GM12878 (cell line): ENCODE measurements around the gene DTX1. TPM values are rescaled to one million over a fixed set of nuclear protein-coding genes. Genes with fewer than 3 reads are reported as not detected.

Source experiments
- ATAC-seq: fragments of 200-7000 bp; cut with Tn5 transposase; 3 replicates; pipeline ENCODE4 v1.9.1; 2020; ENCODE audit warnings: mild to moderate bottlenecking, moderate library complexity
- BruUV-seq: library from RNA; stranded (reverse); fragments of 400-500 nt; replicated peaks from 2 replicates; lab custom pipeline; 2021; lab: Mats Ljungman, UMichigan
- CTCF ChIA-PET: fragments of 300-600 bp; sonication (Branson Sonifier 250); formaldehyde crosslinking; extraction: SDS; loops from one replicate; lab custom pipeline; 2021; ENCODE audit warnings: inconsistent platforms; lab: Yijun Ruan, JAX
- POLR2A ChIA-PET: fragments of 350-600 bp; formaldehyde crosslinking; extraction: SDS; loops from one replicate; lab custom pipeline; 2021; ENCODE audit warnings: inconsistent platforms; lab: Charles Lee
- RAD21 ChIA-PET: fragments of 300-600 bp; sonication (Branson Sonifier 250); formaldehyde crosslinking; loops from one replicate; lab custom pipeline; 2023; ENCODE audit warnings: antibody characterized with exemption; ENCODE audit not compliant: unreplicated experiment; lab: Charles Lee
- SMC1A ChIA-PET: fragments of 300-600 bp; sonication (Branson Sonifier 250); formaldehyde crosslinking; loops from one replicate; lab custom pipeline; 2023; ENCODE audit not compliant: unreplicated experiment, uncharacterized antibody; lab: Charles Lee
- DNase-seq: peaks from one replicate; pipeline ENCODE4 v3.0.0-alpha.2; 2011; ENCODE audit warnings: low read depth, low spot score
- FAIRE-seq: peaks from 3 replicates; lab custom pipeline; 2011; peaks lifted over from hg19 to GRCh38; lab: Jason Lieb, UNC
- H2AFZ ChIP-seq: 2 replicates; pipeline ENCODE4 v1.6.0; 2011; ENCODE audit warnings: low read depth, low read length, control low read depth; ENCODE audit not compliant: control insufficient read depth
- H3K27ac ChIP-seq: 2 replicates; pipeline ENCODE4 v1.5.1; 2011; ENCODE audit warnings: control low read depth; ENCODE audit not compliant: control insufficient read depth, insufficient read depth
- H3K27me3 ChIP-seq, 2 experiments: replicated peaks in 1 of 2; 2 replicates each; pipeline versions ENCODE4 v1.6.0 to v1.6.1; 2011; ENCODE audit warnings: low read length in 1 of 2; ENCODE audit not compliant: control insufficient read depth in 2 of 2, insufficient read depth in 2 of 2
- H3K36me3 ChIP-seq, 2 experiments: 2 replicates each; pipeline ENCODE4 v1.5.1; 2011; ENCODE audit warnings: low read length in 1 of 2; ENCODE audit not compliant: control insufficient read depth in 2 of 2, insufficient read depth in 2 of 2
- H3K4me1 ChIP-seq: 2 replicates; pipeline ENCODE4 v1.6.1; 2011; ENCODE audit warnings: mild to moderate bottlenecking, low read length, moderate library complexity, mixed read lengths; ENCODE audit not compliant: control insufficient read depth, insufficient read depth
- H3K4me2 ChIP-seq: 2 replicates; pipeline ENCODE4 v1.6.0; 2011; ENCODE audit warnings: control low read depth; ENCODE audit not compliant: control insufficient read depth, insufficient read depth
- H3K4me3 ChIP-seq: fragments of 200-600 bp; sonication (generic); 2 replicates; pipeline ENCODE4 v1.5.1; 2016
- H3K79me2 ChIP-seq: 2 replicates; pipeline ENCODE4 v1.6.0; 2011; ENCODE audit warnings: low read length; ENCODE audit not compliant: control insufficient read depth, insufficient read depth
- H3K9ac ChIP-seq: 2 replicates; pipeline ENCODE4 v1.8.0; 2011; ENCODE audit warnings: low read length, control low read depth, mixed read lengths; ENCODE audit not compliant: control insufficient read depth, insufficient read depth
- H3K9me3 ChIP-seq: replicated peaks from 3 replicates; pipeline ENCODE4 v1.5.1; 2011; ENCODE audit warnings: mild to moderate bottlenecking, low read length; ENCODE audit not compliant: control insufficient read depth, insufficient read depth
- H4K20me1 ChIP-seq: 2 replicates; pipeline ENCODE4 v1.6.0; 2011; ENCODE audit not compliant: control insufficient read depth, insufficient read depth
- BACH1 ChIP-seq: fragments of 450-650 bp; IDR thresholded peaks from 2 replicates; pipeline ENCODE4 v1.6.1; 2017; ENCODE audit warnings: mild to moderate bottlenecking, borderline replicate concordance
- EED ChIP-seq: sonication (generic); IDR thresholded peaks from 2 replicates; pipeline ENCODE4 v1.6.1; 2016; ENCODE audit warnings: antibody characterized with exemption, low read depth
- EP300 ChIP-seq, 2 experiments: fragments of 150-350 bp in 1 of 2; IDR thresholded peaks; 2 replicates each; pipeline ENCODE4 v1.6.1; 2011 to 2012; ENCODE audit warnings: low read depth in 2 of 2, low read length in 2 of 2, borderline replicate concordance in 1 of 2, improper control_type of control experiment in 1 of 2, inconsistent platforms in 1 of 2; ENCODE audit not compliant: control insufficient read depth in 1 of 2
- HDGF ChIP-seq: fragments of 450-650 bp; IDR thresholded peaks from 2 replicates; pipeline ENCODE4 v1.6.1; 2016; ENCODE audit warnings: antibody characterized with exemption
- IRF4 ChIP-seq: IDR thresholded peaks from 2 replicates; pipeline ENCODE4 v1.6.1; 2011; ENCODE audit warnings: low read depth, low read length
- MTA2 ChIP-seq: fragments of 450-650 bp; IDR thresholded peaks from 2 replicates; pipeline ENCODE4 v1.6.1; 2016; ENCODE audit warnings: low read depth, mild to moderate bottlenecking, moderate library complexity
- NFYA ChIP-seq: IDR thresholded peaks from 2 replicates; pipeline ENCODE4 v1.6.1; 2011; ENCODE audit warnings: low read depth, mild to moderate bottlenecking, low read length, improper control_type of control experiment, borderline replicate concordance
- RBBP5 ChIP-seq: fragments of 200-600 bp; sonication (generic); conservative IDR thresholded peaks from 2 replicates; pipeline ENCODE4 v1.6.1; 2016
- RELA ChIP-seq: fragments of 450-650 bp; IDR thresholded peaks from 2 replicates; pipeline ENCODE4 v1.8.0; 2014; ENCODE audit warnings: borderline replicate concordance; ENCODE audit not compliant: partially characterized antibody
- RUNX3 ChIP-seq: IDR thresholded peaks from 2 replicates; pipeline ENCODE4 v1.6.1; 2012; ENCODE audit warnings: low read length, inconsistent platforms
- SREBF2 ChIP-seq: IDR thresholded peaks from 2 replicates; pipeline ENCODE4 v1.6.1; 2012; ENCODE audit warnings: mild to moderate bottlenecking, low read length
- SRF ChIP-seq, 2 experiments: IDR thresholded peaks; 2 replicates each; pipeline ENCODE4 v1.6.1; 2011; ENCODE audit warnings: low read depth in 2 of 2, low read length in 2 of 2, mild to moderate bottlenecking in 1 of 2, moderate library complexity in 1 of 2
- STAT3 ChIP-seq: IDR thresholded peaks from 2 replicates; pipeline ENCODE4 v1.6.1; 2011; ENCODE audit warnings: low read depth, low read length, improper control_type of control experiment
- WGBS: methylation state at CpG from one replicate; pipeline ENCODE4 v1.1.6; 2016; ENCODE audit warnings: low lambda C conversion rate; ENCODE audit not compliant: insufficient replicate concordance, insufficient coverage; ENCODE audit errors: missing lambda C conversion rate; 5-methylcytosine and 5-hydroxymethylcytosine counted together
- in situ Hi-C: fragments of 300-500 bp; cut with MboI; formaldehyde crosslinking; loops from 9 replicates; pipeline ENCODE4 v1.14.3; 2018; ENCODE audit warnings: mixed read lengths
- intact Hi-C: fragments of 100-400 bp; cut with micrococcal nuclease; formaldehyde crosslinking; loops from one replicate; pipeline ENCODE4 v1.14.2; 2022; ENCODE audit not compliant: unreplicated experiment
- polyA plus RNA-seq, 11 experiments: library from polyadenylated mRNA; depleted of rRNA in 4 of 11; unstranded in 6 of 11; stranded (reverse) in 5 of 11; fragments of >200 nt; fragmentation: Nextera tagmentation in 4 of 11; fragmentation: Illumina TruSeq in 1 of 11; extraction: Ambion mirVana in 4 of 11; extraction: Trizol in 1 of 11; gene quantifications; 1 replicate in 1 of 11; 2 replicates in 10 of 11; pipeline versions ENCODE4 v1.2.1 to v1.2.3, GENCODE V29; 2011 to 2016; ENCODE audit warnings: inconsistent platforms in 2 of 11, missing spikeins in 2 of 11, low read depth in 1 of 11
- total RNA-seq, 4 experiments: library from RNA; depleted of rRNA in 3 of 4; stranded (reverse); fragments of >200 nt in 3 of 4; fragmentation: Illumina TruSeq in 1 of 4; extraction: Trizol in 1 of 4; gene quantifications; 2 replicates each; pipeline versions ENCODE4 v1.2.1 to v1.2.3, GENCODE V29; 2013 to 2021
- TF ChIP-seq, protein P1 (sequence below): IDR thresholded peaks from 2 replicates; pipeline ENCODE4 v1.6.1; 2012; ENCODE audit warnings: mild to moderate bottlenecking, low read depth, low read length

Gene DTX1
- total and polyA plus RNA-seq, 10 of the 15 experiments (the other 5 are each of a cell fraction or from before 2014, with no cell fraction given) = 0.09 to 2.8 (median 0.66) TPM

DNA sequence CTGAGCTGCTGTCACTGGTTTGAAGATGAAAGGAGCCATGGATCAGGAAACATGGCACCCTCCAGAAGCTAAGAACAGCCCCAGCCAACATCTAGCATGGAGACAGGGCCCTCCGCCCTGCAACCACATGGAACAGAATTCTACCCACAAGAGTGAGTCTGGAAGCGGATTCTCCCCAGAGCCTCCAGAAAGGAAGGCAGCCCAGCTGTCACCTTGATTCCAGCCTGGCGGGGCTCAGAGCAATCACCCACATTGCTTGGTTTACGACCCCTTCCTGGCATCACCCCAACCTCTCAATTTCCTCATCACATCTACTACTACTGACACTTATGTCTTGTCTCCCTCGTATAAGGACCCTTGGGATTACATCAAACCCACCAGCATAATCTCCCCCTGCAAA lies 39.7 kb upstream of the DTX1 start:
- peaks cover 0 to 3% of the 10 kb centered on the region in 2 experiments; a peak in 2 of 4 replicates for H3K27me3 ChIP-seq
- H4K20me1 ChIP-seq = no peaks in the 10 kb centered on the region
- 73% methylated on average over 5 of the region's 5 CpGs for WGBS
- in situ Hi-C loops = no loop called here
- no peak overlapping the region for H3K4me3 ChIP-seq
- DNase-seq = no peak
- BruUV-seq = no TSS peak
- H3K9me3 ChIP-seq = no peaks in the 10 kb centered on the region
- no peak overlapping the region for H3K4me2 ChIP-seq
- TF ChIP-seq IRF4 = no peak
- TF ChIP-seq RUNX3 = no peak
- no peak for TF ChIP-seq RBBP5
- no peak for TF ChIP-seq SREBF2
- no peak for TF ChIP-seq NFYA
- no peak for TF ChIP-seq STAT3
- no peak for TF ChIP-seq RELA
- TF ChIP-seq SRF (IDR thresholded peaks at IDR 0.05; ENCODE audit: low read depth in 2 of 2, low read length in 2 of 2) = no peak
- no peak for TF ChIP-seq MTA2
- TF ChIP-seq EED = no peak
- TF ChIP-seq BACH1 = no peak
- TF ChIP-seq HDGF = no peak
- TF ChIP-seq, protein P1, sequence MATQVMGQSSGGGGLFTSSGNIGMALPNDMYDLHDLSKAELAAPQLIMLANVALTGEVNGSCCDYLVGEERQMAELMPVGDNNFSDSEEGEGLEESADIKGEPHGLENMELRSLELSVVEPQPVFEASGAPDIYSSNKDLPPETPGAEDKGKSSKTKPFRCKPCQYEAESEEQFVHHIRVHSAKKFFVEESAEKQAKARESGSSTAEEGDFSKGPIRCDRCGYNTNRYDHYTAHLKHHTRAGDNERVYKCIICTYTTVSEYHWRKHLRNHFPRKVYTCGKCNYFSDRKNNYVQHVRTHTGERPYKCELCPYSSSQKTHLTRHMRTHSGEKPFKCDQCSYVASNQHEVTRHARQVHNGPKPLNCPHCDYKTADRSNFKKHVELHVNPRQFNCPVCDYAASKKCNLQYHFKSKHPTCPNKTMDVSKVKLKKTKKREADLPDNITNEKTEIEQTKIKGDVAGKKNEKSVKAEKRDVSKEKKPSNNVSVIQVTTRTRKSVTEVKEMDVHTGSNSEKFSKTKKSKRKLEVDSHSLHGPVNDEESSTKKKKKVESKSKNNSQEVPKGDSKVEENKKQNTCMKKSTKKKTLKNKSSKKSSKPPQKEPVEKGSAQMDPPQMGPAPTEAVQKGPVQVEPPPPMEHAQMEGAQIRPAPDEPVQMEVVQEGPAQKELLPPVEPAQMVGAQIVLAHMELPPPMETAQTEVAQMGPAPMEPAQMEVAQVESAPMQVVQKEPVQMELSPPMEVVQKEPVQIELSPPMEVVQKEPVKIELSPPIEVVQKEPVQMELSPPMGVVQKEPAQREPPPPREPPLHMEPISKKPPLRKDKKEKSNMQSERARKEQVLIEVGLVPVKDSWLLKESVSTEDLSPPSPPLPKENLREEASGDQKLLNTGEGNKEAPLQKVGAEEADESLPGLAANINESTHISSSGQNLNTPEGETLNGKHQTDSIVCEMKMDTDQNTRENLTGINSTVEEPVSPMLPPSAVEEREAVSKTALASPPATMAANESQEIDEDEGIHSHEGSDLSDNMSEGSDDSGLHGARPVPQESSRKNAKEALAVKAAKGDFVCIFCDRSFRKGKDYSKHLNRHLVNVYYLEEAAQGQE = no peak
- TF ChIP-seq EP300 (IDR thresholded peaks at IDR 0.05; ENCODE audit: borderline replicate concordance in 1 of 2, control insufficient read depth in 1 of 2, low read depth in 2 of 2, low read length in 2 of 2) = no peak
- H3K4me1 ChIP-seq = no peaks in the 10 kb centered on the region
- ChIA-PET SMC1A (interaction anchor here (0.9 to 1.8 kb wide), 3 partner anchors 9 to 22 kb away, joined by 3 read pairs; no protein-coding TSS in a partner anchor), RAD21 (no interaction called here), POLR2A (no interaction called here), CTCF (interaction anchor here (1.3 to 1.7 kb wide), 2 partner anchors 11 to 24 kb away, joined by 4 to 5 read pairs; no protein-coding TSS in a partner anchor)
- no peak for ATAC-seq
- H3K27ac ChIP-seq = no peak overlapping the region
- intact Hi-C loops = no loop called here
- FAIRE-seq = no peak
- H3K36me3 ChIP-seq = no peaks in the 10 kb centered on the region
- H2AFZ ChIP-seq = no peak overlapping the region
- H3K79me2 ChIP-seq = no peaks in the 10 kb centered on the region
- H3K9ac ChIP-seq = no peak overlapping the region
